IMR-90 (cell line): ENCODE data around the gene PDC. TPM values are rescaled to one million over a fixed set of nuclear protein-coding genes. Genes with fewer than 3 reads are reported as not detected.

Source experiments
- ATAC-seq: fragments of 200-7000 bp; cut with Tn5 transposase; 2 replicates; pipeline ENCODE4 v1.9.1; 2020; ENCODE audit warnings: low read depth, mild to moderate bottlenecking, moderate library complexity
- BruUV-seq: library from RNA; stranded (reverse); fragments of 400-500 nt; replicated peaks from 2 replicates; lab custom pipeline; 2021; lab: Mats Ljungman, UMichigan
- CTCF ChIA-PET: fragments of 300-600 bp; formaldehyde crosslinking; extraction: SDS; loops from one replicate; lab custom pipeline; 2021; ENCODE audit warnings: antibody characterized with exemption; lab: Yijun Ruan, JAX
- POLR2A ChIA-PET: fragments of 300-600 bp; sonication (Branson Sonifier 250); formaldehyde crosslinking; loops from one replicate; lab custom pipeline; 2022; ENCODE audit warnings: antibody characterized with exemption; ENCODE audit not compliant: unreplicated experiment; lab: Charles Lee
- DNase-seq: peaks from one replicate; pipeline ENCODE4 v3.0.0; 2013
- H2AFZ ChIP-seq: replicated peaks from 2 replicates; pipeline ENCODE3; 2013; ENCODE audit warnings: low read length, mild to moderate bottlenecking; ENCODE audit not compliant: poor library complexity
- H2AK5ac ChIP-seq: 2 replicates; pipeline ENCODE4 v1.6.1; 2013; ENCODE audit warnings: low read depth, low read length, inconsistent platforms
- H2AK9ac ChIP-seq: replicated peaks from 2 replicates; pipeline ENCODE3; 2013; ENCODE audit warnings: mild to moderate bottlenecking, low read depth, low read length, moderate library complexity; ENCODE audit not compliant: poor library complexity
- H2BK120ac ChIP-seq: 2 replicates; pipeline ENCODE4 v1.6.1; 2013; ENCODE audit warnings: low read depth, low read length, inconsistent platforms
- H2BK15ac ChIP-seq: 3 replicates; pipeline ENCODE4 v1.6.1; 2013; ENCODE audit warnings: low read depth, low read length, inconsistent platforms
- H2BK20ac ChIP-seq: 2 replicates; pipeline ENCODE4 v1.6.1; 2013; ENCODE audit warnings: low read depth, mild to moderate bottlenecking, inconsistent platforms, low read length, moderate library complexity
- H2BK5ac ChIP-seq: 2 replicates; pipeline ENCODE4 v1.6.1; 2013; ENCODE audit warnings: mild to moderate bottlenecking, low read depth, low read length, inconsistent platforms; ENCODE audit not compliant: poor library complexity, severe bottlenecking
- H3K14ac ChIP-seq: replicated peaks from 2 replicates; pipeline ENCODE4 v1.6.1; 2013; ENCODE audit warnings: low read depth, low read length, inconsistent platforms
- H3K18ac ChIP-seq: 2 replicates; pipeline ENCODE4 v1.6.1; 2013; ENCODE audit warnings: low read depth, low read length, control low read depth
- H3K23ac ChIP-seq: 2 replicates; pipeline ENCODE4 v1.6.1; 2013; ENCODE audit warnings: low read depth, low read length, inconsistent platforms
- H3K27ac ChIP-seq: 2 replicates; pipeline ENCODE4 v1.5.1; 2013; ENCODE audit warnings: mild to moderate bottlenecking, control low read depth, low read length; ENCODE audit not compliant: insufficient read depth
- H3K27me3 ChIP-seq: 2 replicates; pipeline ENCODE4 v1.6.1; 2013; ENCODE audit warnings: low read length; ENCODE audit not compliant: control insufficient read depth, insufficient read depth
- H3K36me3 ChIP-seq: 2 replicates; pipeline ENCODE4 v1.6.1; 2013; ENCODE audit warnings: low read length, mixed read lengths; ENCODE audit not compliant: control insufficient read depth, insufficient read depth
- H3K4ac ChIP-seq: 2 replicates; pipeline ENCODE4 v1.6.1; 2013; ENCODE audit warnings: low read depth, low read length, inconsistent platforms
- H3K4me1 ChIP-seq: 2 replicates; pipeline ENCODE4 v1.6.1; 2013; ENCODE audit warnings: low read length, mixed read lengths; ENCODE audit not compliant: control insufficient read depth, insufficient read depth
- H3K4me2 ChIP-seq: 2 replicates; pipeline ENCODE4 v1.6.1; 2013; ENCODE audit warnings: low read depth, mild to moderate bottlenecking, control low read depth, low read length, moderate library complexity
- H3K4me3 ChIP-seq: 2 replicates; pipeline ENCODE4 v1.5.1; 2013; ENCODE audit warnings: low read depth, mild to moderate bottlenecking, control low read depth, low read length, moderate library complexity; ENCODE audit not compliant: insufficient read depth
- H3K56ac ChIP-seq: 2 replicates; pipeline ENCODE4 v1.6.1; 2013; ENCODE audit warnings: low read length, inconsistent platforms; ENCODE audit not compliant: insufficient read depth; ENCODE audit errors: extremely low read depth
- H3K79me1 ChIP-seq, 2 experiments: 2 replicates each; pipeline ENCODE4 v1.6.1; 2013; ENCODE audit warnings: low read length in 2 of 2, inconsistent platforms in 1 of 2, low read depth in 1 of 2
- H3K9ac ChIP-seq: 2 replicates; pipeline ENCODE4 v1.6.1; 2013; ENCODE audit warnings: low read depth, low read length, control low read depth
- H3K9me1 ChIP-seq: 2 replicates; pipeline ENCODE4 v1.6.1; 2013; ENCODE audit warnings: low read length, inconsistent platforms; ENCODE audit not compliant: insufficient read depth
- H3K9me3 ChIP-seq: 2 replicates; pipeline ENCODE4 v1.6.1; 2013; ENCODE audit warnings: low read length; ENCODE audit not compliant: control insufficient read depth, insufficient read depth
- H4K20me1 ChIP-seq: 2 replicates; pipeline ENCODE4 v1.6.1; 2013; ENCODE audit warnings: low read length, inconsistent platforms; ENCODE audit not compliant: insufficient read depth
- H4K5ac ChIP-seq: 2 replicates; pipeline ENCODE4 v1.6.1; 2013; ENCODE audit warnings: mild to moderate bottlenecking, low read depth, low read length, control low read depth
- H4K8ac ChIP-seq, 2 experiments: 2 replicates each; pipeline ENCODE4 v1.6.1; 2013; ENCODE audit warnings: low read depth in 2 of 2, low read length in 2 of 2, control low read depth in 1 of 2, inconsistent platforms in 1 of 2
- H4K91ac ChIP-seq: 2 replicates; pipeline ENCODE4 v1.6.1; 2013; ENCODE audit warnings: low read depth, low read length, inconsistent platforms; ENCODE audit not compliant: insufficient read depth
- FOS ChIP-seq: fragments of 150-350 bp; IDR thresholded peaks from 2 replicates; pipeline ENCODE4 v1.6.1; 2016; ENCODE audit warnings: low read depth, low read length
- MAZ ChIP-seq: IDR thresholded peaks from 2 replicates; pipeline ENCODE4 v1.6.1; 2012; ENCODE audit warnings: low read depth, mild to moderate bottlenecking, low read length, improper control_type of control experiment, moderate library complexity, borderline replicate concordance
- NFE2L2 ChIP-seq: fragments of 150-350 bp; IDR thresholded peaks from 2 replicates; pipeline ENCODE4 v1.6.1; 2016; ENCODE audit warnings: low read depth, mild to moderate bottlenecking, low read length
- RFX5 ChIP-seq: IDR thresholded peaks from 2 replicates; pipeline ENCODE4 v1.8.0; 2012; ENCODE audit warnings: low read depth, mild to moderate bottlenecking, low read length, moderate library complexity
- WGBS, 2 experiments: methylation state at CpG; one replicate each; pipeline versions ENCODE4 v1.1.5 to v1.1.7; 2013; ENCODE audit warnings: missing lambda C conversion rate in 2 of 2; ENCODE audit not compliant: insufficient read length in 1 of 2; ENCODE audit errors: extremely low coverage in 2 of 2; 5-methylcytosine and 5-hydroxymethylcytosine counted together
- dilution Hi-C: fragments of 300-500 bp; cut with HindIII; formaldehyde crosslinking; loops from one replicate; pipeline ENCODE4 v1.14.3; 2018; ENCODE audit warnings: low sequenced_read_pairs; ENCODE audit not compliant: unreplicated experiment
- in situ Hi-C: fragments of 300-500 bp; cut with MboI; formaldehyde crosslinking; loops from 3 replicates; pipeline ENCODE4 v1.14.3; 2019; ENCODE audit warnings: low sequenced_read_pairs, inconsistent platforms, mixed read lengths
- intact Hi-C: fragments of 100-400 bp; cut with micrococcal nuclease; formaldehyde crosslinking; loops from 2 replicates; pipeline ENCODE4 v1.10.0; 2022
- polyA plus RNA-seq, 3 experiments: library from polyadenylated mRNA; depleted of rRNA; stranded (reverse); fragments of >200 nt; gene quantifications; 2 replicates each; pipeline ENCODE4 v1.2.3, GENCODE V29; 2012; ENCODE audit warnings: low replicate concordance in 1 of 3
- total RNA-seq: library from RNA; depleted of rRNA; stranded (reverse); fragments of >200 nt; gene quantifications from 2 replicates; pipeline ENCODE4 v1.2.3, GENCODE V29; 2012
- TF ChIP-seq, protein P1 (sequence below): conservative IDR thresholded peaks from 2 replicates; pipeline ENCODE4 v1.5.1; 2012; ENCODE audit warnings: mild to moderate bottlenecking, low read depth, low read length, improper control_type of control experiment
- TF ChIP-seq, protein P2 (sequence below): fragments of 150-350 bp; IDR thresholded peaks from 2 replicates; pipeline ENCODE4 v1.6.1; 2016; ENCODE audit warnings: low read depth, mild to moderate bottlenecking, low read length, moderate library complexity, borderline replicate concordance
- TF ChIP-seq, protein P3 (sequence below): fragments of 150-350 bp; IDR thresholded peaks from 2 replicates; pipeline ENCODE4 v1.6.1; 2017; ENCODE audit warnings: mild to moderate bottlenecking, antibody characterized with exemption, low read length, low read depth

Gene PDC
- total and polyA plus RNA-seq, 2 of the 4 experiments (the other 2 are of a cell fraction), result not detected

DNA sequence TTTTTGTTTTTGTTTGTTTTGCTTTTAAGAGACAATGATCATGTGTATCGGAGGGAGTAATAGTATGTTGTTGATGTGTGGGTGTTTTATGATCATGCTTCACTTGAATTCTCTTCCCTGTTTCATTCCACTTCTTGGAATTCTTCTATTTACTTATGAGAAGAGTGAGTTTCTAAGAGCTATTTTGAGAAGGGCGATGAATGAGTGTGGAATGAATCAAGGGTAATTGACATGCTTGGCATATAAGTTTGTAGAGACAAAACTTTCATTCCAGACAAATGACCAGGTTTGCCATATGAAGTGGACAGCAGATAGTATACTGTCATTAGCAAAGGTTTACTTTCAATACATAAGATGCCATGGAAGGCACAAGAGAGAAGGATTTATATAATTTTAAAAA, 42.3 kb upstream of the PDC start:
- Histone ChIP-seq H3K18ac (no peak overlapping the region), H3K56ac (no peak overlapping the region), H4K8ac (no peak overlapping the region), H3K36me3 (no peaks in the 10 kb centered on the region), H2AK9ac (no peak overlapping the region), H3K23ac (no peak overlapping the region; the same call in 1 of the 2 replicates), H3K4me1 (peaks cover 3% of the 10 kb centered on the region; the same call in 1 of the 2 replicates), H3K27ac (no peak overlapping the region), H2AFZ (no peak overlapping the region), H3K4ac (no peak overlapping the region; the same call in 1 of the 2 replicates), H3K79me1 (no peaks in the 10 kb centered on the region), H2BK15ac (no peak overlapping the region), H3K14ac (no peak overlapping the region), H4K20me1 (no peaks in the 10 kb centered on the region), H3K9me3 (peaks cover 5% of the 10 kb centered on the region; the same call in 1 of the 2 replicates), H3K9ac (no peak overlapping the region), H4K5ac (no peak overlapping the region), H4K91ac (no peak overlapping the region), H3K9me1 (no peaks in the 10 kb centered on the region), H2AK5ac (no peak overlapping the region), H3K27me3 (no peaks in the 10 kb centered on the region), H3K4me2 (peak overlapping the region; percentile 66; the same call in 1 of the 2 replicates), H2BK5ac (peak overlapping the region; percentile 89), H2BK120ac (no peak overlapping the region; the same call in 1 of the 2 replicates), H2BK20ac (no peak overlapping the region), H3K4me3 (no peak overlapping the region)
- no TSS peak for BruUV-seq
- WGBS, 2 experiments, result no CpG with 5 or more reads among the region's 2 CpGs
- POLR2A ChIA-PET, result no interaction called here
- peak; percentile 47 for DNase-seq
- ATAC-seq, result peak; percentile 32; the same call in 1 of the 2 replicates
- dilution Hi-C loops (no loop called here), intact Hi-C loops (no loop called here), in situ Hi-C loops (no loop called here)
- CTCF ChIA-PET, result interaction anchor here (0.8 to 1.5 kb wide), 2 partner anchors 21 to 483 kb away, joined by 4 read pairs; no protein-coding TSS in a partner anchor
- TF ChIP-seq MAZ (no peak), RFX5 (no peak), NFE2L2 (no peak), FOS (no peak)
- TF ChIP-seq, protein P1, sequence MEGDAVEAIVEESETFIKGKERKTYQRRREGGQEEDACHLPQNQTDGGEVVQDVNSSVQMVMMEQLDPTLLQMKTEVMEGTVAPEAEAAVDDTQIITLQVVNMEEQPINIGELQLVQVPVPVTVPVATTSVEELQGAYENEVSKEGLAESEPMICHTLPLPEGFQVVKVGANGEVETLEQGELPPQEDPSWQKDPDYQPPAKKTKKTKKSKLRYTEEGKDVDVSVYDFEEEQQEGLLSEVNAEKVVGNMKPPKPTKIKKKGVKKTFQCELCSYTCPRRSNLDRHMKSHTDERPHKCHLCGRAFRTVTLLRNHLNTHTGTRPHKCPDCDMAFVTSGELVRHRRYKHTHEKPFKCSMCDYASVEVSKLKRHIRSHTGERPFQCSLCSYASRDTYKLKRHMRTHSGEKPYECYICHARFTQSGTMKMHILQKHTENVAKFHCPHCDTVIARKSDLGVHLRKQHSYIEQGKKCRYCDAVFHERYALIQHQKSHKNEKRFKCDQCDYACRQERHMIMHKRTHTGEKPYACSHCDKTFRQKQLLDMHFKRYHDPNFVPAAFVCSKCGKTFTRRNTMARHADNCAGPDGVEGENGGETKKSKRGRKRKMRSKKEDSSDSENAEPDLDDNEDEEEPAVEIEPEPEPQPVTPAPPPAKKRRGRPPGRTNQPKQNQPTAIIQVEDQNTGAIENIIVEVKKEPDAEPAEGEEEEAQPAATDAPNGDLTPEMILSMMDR, result no peak
- TF ChIP-seq, protein P2, sequence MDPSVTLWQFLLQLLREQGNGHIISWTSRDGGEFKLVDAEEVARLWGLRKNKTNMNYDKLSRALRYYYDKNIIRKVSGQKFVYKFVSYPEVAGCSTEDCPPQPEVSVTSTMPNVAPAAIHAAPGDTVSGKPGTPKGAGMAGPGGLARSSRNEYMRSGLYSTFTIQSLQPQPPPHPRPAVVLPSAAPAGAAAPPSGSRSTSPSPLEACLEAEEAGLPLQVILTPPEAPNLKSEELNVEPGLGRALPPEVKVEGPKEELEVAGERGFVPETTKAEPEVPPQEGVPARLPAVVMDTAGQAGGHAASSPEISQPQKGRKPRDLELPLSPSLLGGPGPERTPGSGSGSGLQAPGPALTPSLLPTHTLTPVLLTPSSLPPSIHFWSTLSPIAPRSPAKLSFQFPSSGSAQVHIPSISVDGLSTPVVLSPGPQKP, result no peak
- TF ChIP-seq, protein P3, sequence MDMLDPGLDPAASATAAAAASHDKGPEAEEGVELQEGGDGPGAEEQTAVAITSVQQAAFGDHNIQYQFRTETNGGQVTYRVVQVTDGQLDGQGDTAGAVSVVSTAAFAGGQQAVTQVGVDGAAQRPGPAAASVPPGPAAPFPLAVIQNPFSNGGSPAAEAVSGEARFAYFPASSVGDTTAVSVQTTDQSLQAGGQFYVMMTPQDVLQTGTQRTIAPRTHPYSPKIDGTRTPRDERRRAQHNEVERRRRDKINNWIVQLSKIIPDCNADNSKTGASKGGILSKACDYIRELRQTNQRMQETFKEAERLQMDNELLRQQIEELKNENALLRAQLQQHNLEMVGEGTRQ, result no peak
